Heart right ventricle (tissue), 16 donors: Measurements from ENCODE around the gene PLCB1. TPM values are rescaled to one million over a fixed set of nuclear protein-coding genes. Genes with fewer than 3 reads are reported as not detected.
"Not testable (repeated sequence)": the region's sequence is repeated elsewhere in the genome, so short reads cannot be mapped to it uniquely, and the experiment has no call there.

Experiments
- ATAC-seq, 8 donors: fragments of 200-7000 bp; cut with Tn5 transposase; one replicate each; pipeline ENCODE4 v1.9.1; 2020; ENCODE audit warnings: mild to moderate bottlenecking in 8 of 8, moderate library complexity in 8 of 8, moderate number of reproducible peaks in 1 of 8
- DNase-seq, 2 donors: peaks; one replicate each; pipeline ENCODE4 v3.0.0-alpha.2; 2020
- H3K27ac ChIP-seq, 10 donors: fragments of 200-600 bp; sonication (generic) in 2 of 10; one replicate each; pipeline versions ENCODE4 v1.5.0 to v1.8.0; 2020 to 2022; ENCODE audit warnings: mild to moderate bottlenecking in 3 of 10
- H3K27me3 ChIP-seq, 7 donors: fragments of 200-600 bp; one replicate each; pipeline ENCODE4 v1.8.0; 2021 to 2022; ENCODE audit warnings: mild to moderate bottlenecking in 2 of 7
- H3K36me3 ChIP-seq, 9 donors: fragments of 200-600 bp; sonication (generic) in 1 of 9; one replicate each; pipeline versions ENCODE4 v1.5.0 to v1.8.0; 2020 to 2022; ENCODE audit warnings: mild to moderate bottlenecking in 2 of 9
- H3K4me1 ChIP-seq, 9 donors: fragments of 200-600 bp; sonication (generic) in 1 of 9; one replicate each; pipeline versions ENCODE4 v1.5.0 to v1.8.0; 2020 to 2022; ENCODE audit warnings: mild to moderate bottlenecking in 4 of 9
- H3K4me3 ChIP-seq, 10 donors: fragments of 200-600 bp; sonication (generic) in 2 of 10; one replicate each; pipeline versions ENCODE4 v1.5.0 to v1.8.0; 2020 to 2022; ENCODE audit warnings: mild to moderate bottlenecking in 7 of 10, moderate library complexity in 2 of 10
- H3K9me3 ChIP-seq, 11 donors: fragments of 200-600 bp in 10 of 11; sonication (generic) in 2 of 11; one replicate each; pipeline versions ENCODE4 v1.5.0 to v1.8.0; 2013 to 2022; ENCODE audit warnings: mild to moderate bottlenecking in 2 of 11, control low read depth in 1 of 11, moderate library complexity in 1 of 11
- WGBS, 2 donors: extraction: QIAGEN DNeasy Blood & Tissue Kit; methylation state at CpG; one replicate each; pipeline ENCODE4 v1.1.7; 2013; ENCODE audit warnings: inconsistent platforms in 1 of 2; 5-methylcytosine and 5-hydroxymethylcytosine counted together
- intact Hi-C, 10 donors: fragments of 100-400 bp; cut with DNase I; formaldehyde crosslinking; loops; one replicate each; pipeline versions ENCODE4 v1.11.1 to v1.14.2; 2022
- polyA plus RNA-seq, 2 donors: library from polyadenylated mRNA; stranded (reverse); fragments of 200-250 nt; gene quantifications; one replicate each; pipeline ENCODE4 v1.2.3, GENCODE V29; 2013
- total RNA-seq, 10 donors: library from RNA; stranded (reverse); fragmentation: NEBNext Ultra II Directional in 3 of 10; extraction: Animal tissue kit (Norgen Biotek cat#: 25700) in 3 of 10; gene quantifications; one replicate each; pipeline versions ENCODE4 v1.2.1 to v1.2.4, GENCODE V29; 2021 to 2023
- TF ChIP-seq, protein P1 (sequence below), 9 donors: fragments of 200-600 bp; sonication (generic) in 2 of 9; IDR thresholded peaks; one replicate each; pipeline versions ENCODE4 v1.5.0 to v1.8.0; 2021 to 2022; ENCODE audit warnings: antibody characterized with exemption in 9 of 9, mild to moderate bottlenecking in 5 of 9, moderate library complexity in 1 of 9
- donor health status: Arrhythmogenic right ventricular cardiomyopathy.
- donor health status: ischemic (EF 13 %, LVEDD 7.1; RV severe dilation, severe dysfunction).
- donor health status: healthy with polysubstance abuse.
- donor health status: DM: no; HTN: yes; CAD: no.
- donor health status: DM: no; HTN: no; CAD: no.
- donor health status: ischemic (EF 25% LVEDD 6.9; RV normal size, moderate dysfunction).
- donor health status: ischemic (EF 25% LVEDD 5.7; RV mildly dilated, moderate dysfunction).
- donor health status: healthy.
- donor health status: DM: yes; HTN: yes; CAD: no.
- donor health status: Ischemic cardiomyopathy.
- donor health status: ischemic (EF 35%, LVEDD 5.7; RV mildly dilated, moderate dysfunction).
- donor health status: nonischemic (EF 11% LVEDD 7.7; RV severe dilation, severe dysfunction).
- donor health status: DM: yes; HTN: yes; CAD: no.
- donor health status: PGD.
- donor health status: ischemic (EF 29% LVEDD 5.4; RV normal size, mild dysfunction).
- donor health status: nonischemic (EF 23%, LVEDD 6.1; RV moderate dilation, normal function).

The PLCB1 gene
- total and polyA plus RNA-seq, 12 donors: 2.2 to 12.7 (median 7.1) TPM

DNA sequence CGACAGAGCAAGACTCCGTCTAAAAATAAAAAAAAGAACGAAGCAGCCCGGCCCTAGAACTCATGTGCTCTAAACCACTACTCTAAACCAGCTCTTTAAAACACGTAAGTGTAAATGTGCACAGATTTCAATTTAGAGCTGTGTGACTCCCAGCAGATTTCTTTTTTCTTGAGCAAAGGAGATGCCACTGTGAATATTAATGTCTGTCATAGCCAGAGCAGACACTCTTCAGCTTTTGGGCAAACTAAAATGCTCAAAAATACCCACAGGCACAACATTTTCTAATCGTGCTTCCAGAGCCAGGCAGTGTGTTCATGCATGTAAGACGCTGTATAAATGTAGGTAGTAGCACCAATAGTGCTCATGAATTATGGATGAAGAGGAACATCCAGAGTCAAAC, 717.9 kb downstream of the PLCB1 start:
- 87 to 94% methylated on average over 7 of the region's 7 CpGs for WGBS, 2 donors
- peaks cover 0 to 20% (median 14%) of the 10 kb centered on the region in 9 donors for H3K4me1 ChIP-seq
- DNase-seq: no peak
- TF ChIP-seq, protein P1, sequence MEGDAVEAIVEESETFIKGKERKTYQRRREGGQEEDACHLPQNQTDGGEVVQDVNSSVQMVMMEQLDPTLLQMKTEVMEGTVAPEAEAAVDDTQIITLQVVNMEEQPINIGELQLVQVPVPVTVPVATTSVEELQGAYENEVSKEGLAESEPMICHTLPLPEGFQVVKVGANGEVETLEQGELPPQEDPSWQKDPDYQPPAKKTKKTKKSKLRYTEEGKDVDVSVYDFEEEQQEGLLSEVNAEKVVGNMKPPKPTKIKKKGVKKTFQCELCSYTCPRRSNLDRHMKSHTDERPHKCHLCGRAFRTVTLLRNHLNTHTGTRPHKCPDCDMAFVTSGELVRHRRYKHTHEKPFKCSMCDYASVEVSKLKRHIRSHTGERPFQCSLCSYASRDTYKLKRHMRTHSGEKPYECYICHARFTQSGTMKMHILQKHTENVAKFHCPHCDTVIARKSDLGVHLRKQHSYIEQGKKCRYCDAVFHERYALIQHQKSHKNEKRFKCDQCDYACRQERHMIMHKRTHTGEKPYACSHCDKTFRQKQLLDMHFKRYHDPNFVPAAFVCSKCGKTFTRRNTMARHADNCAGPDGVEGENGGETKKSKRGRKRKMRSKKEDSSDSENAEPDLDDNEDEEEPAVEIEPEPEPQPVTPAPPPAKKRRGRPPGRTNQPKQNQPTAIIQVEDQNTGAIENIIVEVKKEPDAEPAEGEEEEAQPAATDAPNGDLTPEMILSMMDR (IDR thresholded peaks at IDR 0.05): no peak
- no peak for ATAC-seq
- H3K4me3 ChIP-seq: no peak overlapping the region
- H3K27me3 ChIP-seq: no peaks in the 10 kb centered on the region
- H3K36me3 ChIP-seq: no peaks in the 10 kb centered on the region
- no peak overlapping the region for H3K27ac ChIP-seq
- H3K9me3 ChIP-seq: no peaks in the 10 kb centered on the region
- intact Hi-C loops: loop anchor here in 9 of 10 donors (5.0 to 10.0 kb wide), 14 partner anchors 53 to 542 kb away; partner anchors contain the start of gene PLCB4 (in 3 of the 9)

DNA sequence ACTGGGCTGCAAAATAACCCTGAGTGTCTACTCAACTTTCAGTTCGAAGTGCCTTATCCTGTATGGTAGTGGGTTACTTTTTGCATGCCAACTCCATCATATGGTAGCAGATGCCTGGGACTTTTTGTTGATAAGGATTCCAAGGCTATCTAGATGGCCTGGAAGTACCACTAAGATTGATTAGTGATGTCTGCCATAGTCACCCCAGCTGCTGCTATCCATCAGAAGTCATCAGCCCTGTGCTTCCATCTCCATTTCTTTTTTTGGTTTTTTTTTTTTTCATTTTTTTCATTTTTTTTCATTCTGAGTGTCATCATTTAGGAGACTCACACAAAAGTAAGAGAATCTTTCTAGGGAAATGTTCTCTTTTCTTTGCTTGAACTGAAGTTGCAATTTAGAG, 719.4 kb downstream of the PLCB1 start:
- H3K4me3 ChIP-seq: no peak overlapping the region
- intact Hi-C loops: loop anchor here in 9 of 10 donors (5.0 to 10.0 kb wide), 14 partner anchors 54 to 541 kb away; partner anchors contain the start of gene PLCB4 (in 3 of the 9)
- H3K4me1 ChIP-seq: peaks cover 0 to 26% (median 16%) of the 10 kb centered on the region in 9 donors
- no peaks in the 10 kb centered on the region for H3K9me3 ChIP-seq
- H3K27ac ChIP-seq: no peak overlapping the region
- DNase-seq: no peak
- H3K36me3 ChIP-seq: no peaks in the 10 kb centered on the region
- WGBS, 2 donors: 74 to 95% methylated on average over 1 of the region's 1 CpG
- TF ChIP-seq, protein P1 (IDR thresholded peaks at IDR 0.05): no peak
- no peaks in the 10 kb centered on the region for H3K27me3 ChIP-seq
- ATAC-seq: no peak

DNA sequence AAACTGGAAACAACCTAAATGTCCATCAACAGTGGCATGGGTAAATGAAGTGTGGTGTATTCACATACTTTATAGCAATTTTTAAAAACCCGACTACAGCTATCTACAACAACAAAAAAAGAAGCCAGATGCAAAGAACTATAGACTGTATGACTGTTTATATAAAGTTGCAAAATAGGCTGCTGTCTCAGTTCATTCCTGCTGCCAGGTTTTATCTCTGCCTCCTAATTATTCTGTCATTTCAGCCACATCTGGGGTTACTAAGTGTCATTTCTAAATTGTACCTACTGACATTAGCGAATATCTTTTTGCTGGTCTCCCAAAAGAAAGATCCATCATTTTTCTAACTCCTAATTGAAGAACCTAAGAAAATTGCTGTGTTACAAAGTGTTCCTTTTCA, 719.9 kb downstream of the PLCB1 start:
- H3K4me1 ChIP-seq: peaks cover 0 to 26% (median 16%) of the 10 kb centered on the region in 9 donors
- not testable (repeated sequence) for H3K27ac ChIP-seq, H3K27me3 ChIP-seq, DNase-seq, H3K9me3 ChIP-seq, ATAC-seq, H3K36me3 ChIP-seq, H3K4me3 ChIP-seq
- WGBS, 2 donors: 75 to 81% methylated on average over 2 of the region's 2 CpGs
- intact Hi-C loops: loop anchor here (2.0 to 10.0 kb wide), 16 partner anchors 55 to 540 kb away; partner anchors contain the start of gene PLCB4 (in 3 of the 10)

DNA sequence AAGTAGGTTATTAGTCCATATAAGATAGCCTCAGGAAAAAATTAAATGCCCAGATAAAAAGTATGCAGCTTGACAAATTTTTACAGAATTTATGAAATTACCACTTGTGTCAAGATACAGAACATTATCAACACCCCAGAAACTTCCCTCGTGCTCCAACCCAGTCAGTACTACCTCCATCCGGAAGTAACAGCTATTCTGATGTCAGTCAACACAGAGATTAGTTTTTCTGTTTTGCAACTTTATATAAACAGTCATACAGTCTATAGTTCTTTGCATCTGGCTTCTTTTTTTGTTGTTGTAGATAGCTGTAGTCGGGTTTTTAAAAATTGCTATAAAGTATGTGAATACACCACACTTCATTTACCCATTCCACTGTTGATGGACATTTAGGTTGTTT, 721.1 kb downstream of the PLCB1 start:
- 78% methylated on average over 3 of the region's 3 CpGs for WGBS, 2 donors
- not testable (repeated sequence) for H3K9me3 ChIP-seq, H3K27me3 ChIP-seq, DNase-seq, ATAC-seq, H3K4me3 ChIP-seq, H3K36me3 ChIP-seq
- Histone ChIP-seq H3K27ac (peak overlapping the region in 2 of 10 donors; percentile 69 to 77), H3K4me1 (peaks cover 0 to 28% (median 16%) of the 10 kb centered on the region in 9 donors)
- intact Hi-C loops: loop anchor here (2.0 to 10.0 kb wide), 16 partner anchors 56 to 539 kb away; partner anchors contain the start of gene PLCB4 (in 3 of the 10)

DNA sequence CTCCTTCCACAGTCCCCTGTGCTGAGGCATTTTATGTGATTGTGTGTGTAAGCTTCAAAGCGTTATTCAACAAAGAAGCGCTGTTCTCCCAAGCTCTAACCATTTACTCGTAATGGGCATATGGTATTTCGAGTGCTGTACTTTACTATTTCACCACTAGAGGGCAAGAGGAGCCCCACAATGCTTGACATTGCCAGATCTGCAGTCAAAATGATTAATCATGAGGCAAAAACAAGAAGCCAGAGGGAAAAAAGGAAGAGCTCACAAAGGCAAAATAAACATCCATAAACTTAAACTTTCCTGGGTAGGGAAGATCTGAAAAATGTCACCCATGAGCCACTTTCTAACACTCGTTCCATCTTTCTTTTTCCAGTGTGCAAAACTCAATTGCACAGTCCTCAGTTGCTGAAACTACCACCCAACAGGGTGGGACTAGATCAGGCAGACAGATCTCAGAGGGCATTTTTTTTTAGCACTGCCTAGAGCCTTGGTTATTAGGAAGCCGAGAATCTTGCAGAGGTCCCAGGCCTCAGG, 721.8 kb downstream of the PLCB1 start:
- TF ChIP-seq, protein P1 (IDR thresholded peaks at IDR 0.05): peak; percentile 83 to 93 (median 90)
- intact Hi-C loops: loop anchor here (1.0 to 10.0 kb wide), 19 partner anchors 57 to 538 kb away; partner anchors contain the start of gene PLCB4 (in 3 of the 10)

More for the DNA sequence above, 721.8 kb downstream of the PLCB1 start:
- Histone ChIP-seq H3K27me3 (no peaks in the 10 kb centered on the region), H3K36me3 (no peaks in the 10 kb centered on the region), H3K4me1 (peaks cover 0 to 34% (median 20%) of the 10 kb centered on the region in 9 donors), H3K4me3 (peak overlapping the region in 6 of 10 donors; percentile 4 to 37 (median 18)), H3K9me3 (peaks cover 0 to 3% (median 0%) of the 10 kb centered on the region in 11 donors), H3K27ac (peak overlapping the region; percentile 7 to 77 (median 60))
- peak; percentile 81 to 91 (median 84) for ATAC-seq
- WGBS, 2 donors: 10 to 17% methylated on average over 6 of the region's 6 CpGs
- peak in 1 of 2 donors; percentile 48 for DNase-seq
